Ascending aorta (tissue), 2 donors: ENCODE data around the gene MPZL1. TPM values are rescaled to one million over a fixed set of nuclear protein-coding genes. Genes with fewer than 3 reads are reported as not detected.
"Not testable (repeated sequence)": the region's sequence is repeated elsewhere in the genome, so short reads cannot be mapped to it uniquely, and the experiment has no call there.

Experiments
- DNase-seq, 2 donors: peaks; one replicate each; pipeline ENCODE4 v3.0.0-alpha.2; 2019; ENCODE audit warnings: low spot score in 2 of 2
- H3K27ac ChIP-seq, 2 donors: fragments of 200-600 bp; sonication (generic); one replicate each; pipeline ENCODE4 v1.5.1; 2016 to 2017; ENCODE audit warnings: mild to moderate bottlenecking in 1 of 2
- H3K27me3 ChIP-seq: fragments of 200-600 bp; sonication (generic); one replicate; pipeline ENCODE4 v1.5.1; 2017
- H3K36me3 ChIP-seq, 2 donors: fragments of 200-600 bp; sonication (generic); one replicate each; pipeline ENCODE4 v1.5.1; 2016
- H3K4me1 ChIP-seq, 2 donors: fragments of 200-600 bp; sonication (generic); one replicate each; pipeline ENCODE4 v1.5.1; 2016 to 2017; ENCODE audit warnings: mild to moderate bottlenecking in 1 of 2
- H3K4me3 ChIP-seq, 2 donors: fragments of 200-600 bp; sonication (generic); one replicate each; pipeline ENCODE4 v1.5.1; 2016 to 2017; ENCODE audit warnings: mild to moderate bottlenecking in 1 of 2
- H3K9me3 ChIP-seq, 2 donors: fragments of 200-600 bp; sonication (generic); one replicate each; pipeline ENCODE4 v1.5.1; 2016
- intact Hi-C: fragments of 100-400 bp; cut with DNase I; formaldehyde crosslinking; loops from one replicate; pipeline ENCODE4 v1.15.1; 2023
- total RNA-seq: library from RNA; depleted of rRNA; stranded (reverse); fragments of >200 nt; gene quantifications from one replicate; pipeline ENCODE4 v1.1.0, GENCODE V29; 2016
- TF ChIP-seq, protein P1 (sequence below), 3 experiments: fragments of 200-600 bp in 2 of 3; fragments of 450-650 bp in 1 of 3; sonication (generic) in 2 of 3; IDR thresholded peaks; one replicate each; pipeline ENCODE4 v1.5.1; 2016 to 2019; ENCODE audit warnings: antibody characterized with exemption in 3 of 3, mild to moderate bottlenecking in 1 of 3, moderate library complexity in 1 of 3

The MPZL1 gene
- total RNA-seq, 1 donor from 2014 or later, result 58.9 TPM

DNA sequence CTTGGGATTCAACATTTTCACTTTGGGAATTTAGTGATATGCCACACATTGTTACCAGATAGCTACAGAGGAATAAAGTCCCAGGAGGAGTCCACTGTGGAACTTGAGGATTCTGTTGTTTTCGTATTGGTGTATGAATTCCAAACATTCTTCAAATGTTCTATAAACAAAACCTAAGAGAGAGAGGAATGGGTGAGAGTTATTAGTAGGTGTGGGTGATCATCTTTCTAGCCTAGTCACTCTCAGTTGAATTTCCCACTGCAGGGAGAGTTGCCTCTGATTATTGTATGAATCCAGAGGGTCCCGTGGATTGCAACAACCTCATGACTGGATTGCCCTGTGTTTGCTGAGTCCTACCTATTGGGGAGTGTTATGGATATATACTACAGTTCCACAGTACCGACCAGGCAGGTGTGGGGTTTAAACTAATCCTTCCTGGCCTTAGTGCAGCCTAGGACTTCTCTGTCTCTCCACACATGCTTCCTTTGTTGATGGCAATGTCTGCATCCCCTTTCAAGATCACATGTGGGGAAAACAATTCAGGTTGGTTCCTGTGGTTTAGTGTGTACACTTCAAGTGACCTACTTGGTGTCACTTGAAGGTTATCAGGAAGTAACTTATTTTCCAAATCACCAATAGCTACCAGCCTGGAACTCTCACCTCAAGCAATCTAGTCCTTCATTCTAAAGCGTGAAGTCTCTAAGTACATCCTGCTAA lies 100.3 kb downstream of the MPZL1 start:
- Histone ChIP-seq H3K4me3 (no peak overlapping the region), H3K36me3 (no peaks in the 10 kb centered on the region), H3K9me3 (no peaks in the 10 kb centered on the region), H3K27ac (no peak overlapping the region), H3K27me3 (no peaks in the 10 kb centered on the region), H3K4me1 (peaks cover 0 to 8% of the 10 kb centered on the region in 2 donors)
- intact Hi-C loops, result loop anchor here (1.0 to 2.0 kb wide), 2 partner anchors 19 to 111 kb away; no protein-coding TSS in a partner anchor
- TF ChIP-seq, protein P1, sequence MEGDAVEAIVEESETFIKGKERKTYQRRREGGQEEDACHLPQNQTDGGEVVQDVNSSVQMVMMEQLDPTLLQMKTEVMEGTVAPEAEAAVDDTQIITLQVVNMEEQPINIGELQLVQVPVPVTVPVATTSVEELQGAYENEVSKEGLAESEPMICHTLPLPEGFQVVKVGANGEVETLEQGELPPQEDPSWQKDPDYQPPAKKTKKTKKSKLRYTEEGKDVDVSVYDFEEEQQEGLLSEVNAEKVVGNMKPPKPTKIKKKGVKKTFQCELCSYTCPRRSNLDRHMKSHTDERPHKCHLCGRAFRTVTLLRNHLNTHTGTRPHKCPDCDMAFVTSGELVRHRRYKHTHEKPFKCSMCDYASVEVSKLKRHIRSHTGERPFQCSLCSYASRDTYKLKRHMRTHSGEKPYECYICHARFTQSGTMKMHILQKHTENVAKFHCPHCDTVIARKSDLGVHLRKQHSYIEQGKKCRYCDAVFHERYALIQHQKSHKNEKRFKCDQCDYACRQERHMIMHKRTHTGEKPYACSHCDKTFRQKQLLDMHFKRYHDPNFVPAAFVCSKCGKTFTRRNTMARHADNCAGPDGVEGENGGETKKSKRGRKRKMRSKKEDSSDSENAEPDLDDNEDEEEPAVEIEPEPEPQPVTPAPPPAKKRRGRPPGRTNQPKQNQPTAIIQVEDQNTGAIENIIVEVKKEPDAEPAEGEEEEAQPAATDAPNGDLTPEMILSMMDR (IDR thresholded peaks at IDR 0.05), result no peak
- no peak for DNase-seq

DNA sequence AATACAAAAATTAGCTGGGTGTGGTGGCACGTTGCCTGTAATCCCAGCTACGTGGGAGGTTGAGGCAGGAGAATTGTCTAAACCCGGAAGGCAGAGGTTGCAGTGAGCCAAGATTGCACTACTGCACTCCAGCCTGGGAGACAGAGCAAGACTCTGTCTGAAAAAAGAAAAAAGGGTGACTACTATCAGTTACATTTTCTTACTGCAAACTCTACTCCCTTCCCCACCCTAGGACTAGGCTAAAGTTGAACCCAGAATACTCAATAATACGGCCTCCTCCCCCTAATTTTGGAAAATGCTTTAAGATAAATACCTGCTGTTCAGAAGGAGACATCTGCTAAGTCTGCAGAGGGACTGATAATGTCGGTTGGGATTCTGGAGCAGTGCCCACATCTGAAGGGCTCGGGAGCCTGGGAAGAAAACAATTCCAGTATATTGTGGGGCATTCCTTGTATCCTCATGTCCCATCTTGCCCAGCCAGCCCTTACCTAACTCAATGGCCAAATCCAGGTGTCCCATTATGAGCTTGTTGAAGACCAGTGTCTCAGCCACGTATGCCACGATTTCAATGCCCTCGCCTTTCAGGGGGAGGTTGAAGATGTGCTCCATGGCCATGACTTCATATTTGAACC lies 102.5 kb downstream of the MPZL1 start:
- no peak for DNase-seq
- TF ChIP-seq, protein P1 (IDR thresholded peaks at IDR 0.05), result no peak
- no peaks in the 10 kb centered on the region for H3K36me3 ChIP-seq
- peaks cover 0 to 8% of the 10 kb centered on the region in 2 donors for H3K4me1 ChIP-seq
- H3K9me3 ChIP-seq, result no peaks in the 10 kb centered on the region
- H3K4me3 ChIP-seq, result no peak overlapping the region
- H3K27ac ChIP-seq, result no peak overlapping the region
- H3K27me3 ChIP-seq, result no peaks in the 10 kb centered on the region
- intact Hi-C loops, result no loop called here

- no peak for DNase-seq
- Histone ChIP-seq H3K9me3 (no peaks in the 10 kb centered on the region), H3K36me3 (no peaks in the 10 kb centered on the region), H3K4me1 (peaks cover 0 to 1% of the 10 kb centered on the region in 2 donors), H3K27me3 (no peaks in the 10 kb centered on the region), H3K4me3 (no peak overlapping the region), H3K27ac (no peak overlapping the region)
- intact Hi-C loops, result no loop called here
- TF ChIP-seq, protein P1 (IDR thresholded peaks at IDR 0.05), result no peak
Measured at GRCh38 chr1:167825419-167826079, 103.8 kb downstream of the MPZL1 start.

GRCh38 chr1:167826127-167826526 lies 104.3 kb downstream of the MPZL1 start:
- no peak for DNase-seq
- H3K27ac ChIP-seq, result no peak overlapping the region
- H3K9me3 ChIP-seq, result no peaks in the 10 kb centered on the region
- no peak overlapping the region for H3K4me3 ChIP-seq
- no peaks in the 10 kb centered on the region for H3K36me3 ChIP-seq
- intact Hi-C loops, result no loop called here
- TF ChIP-seq, protein P1 (IDR thresholded peaks at IDR 0.05), result no peak
- no peaks in the 10 kb centered on the region for H3K4me1 ChIP-seq
- no peaks in the 10 kb centered on the region for H3K27me3 ChIP-seq

DNA sequence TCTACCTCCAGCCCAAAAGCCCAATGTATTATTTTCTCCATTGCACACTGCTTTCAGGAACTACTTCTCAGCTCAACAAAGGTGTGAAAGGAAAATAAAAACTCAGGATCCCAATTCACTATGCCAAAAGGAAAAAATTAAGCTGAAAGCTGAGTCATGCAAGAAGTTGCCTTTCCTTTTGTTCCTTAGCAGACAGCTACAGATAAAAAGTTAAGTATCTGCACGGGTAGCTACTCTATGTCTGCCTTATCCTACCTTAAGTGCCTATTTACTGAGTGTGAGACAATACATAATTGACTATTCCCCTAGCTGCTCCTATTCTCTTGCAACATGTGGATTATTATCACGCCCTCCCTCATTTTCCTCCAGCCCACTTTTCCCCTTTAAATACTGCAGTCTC lies 108.1 kb downstream of the MPZL1 start:
- TF ChIP-seq, protein P1 (IDR thresholded peaks at IDR 0.05), result no peak
- Histone ChIP-seq H3K27me3 (no peaks in the 10 kb centered on the region), H3K36me3 (no peaks in the 10 kb centered on the region), H3K27ac (no peak overlapping the region), H3K9me3 (no peaks in the 10 kb centered on the region), H3K4me1 (no peaks in the 10 kb centered on the region), H3K4me3 (no peak overlapping the region)
- intact Hi-C loops, result no loop called here
- DNase-seq, result no peak

- H3K9me3 ChIP-seq, intact Hi-C loops: not testable (repeated sequence)
Measured at GRCh38 chr1:167830668-167831067, 108.9 kb downstream of the MPZL1 start.

More at GRCh38 chr1:167830668-167831067, 108.9 kb downstream of the MPZL1 start:
- not testable (repeated sequence) for H3K27ac ChIP-seq, DNase-seq, H3K27me3 ChIP-seq, H3K36me3 ChIP-seq, H3K4me1 ChIP-seq, H3K4me3 ChIP-seq
